Pancreas (tissue), 10 donors: ENCODE data around the gene SPANXD. TPM values are rescaled to one million over a fixed set of nuclear protein-coding genes. Genes with fewer than 3 reads are reported as not detected.
"Not testable (repeated sequence)": the region's sequence is repeated elsewhere in the genome, so short reads cannot be mapped to it uniquely, and the experiment has no call there.

Experiments used
- ATAC-seq, 4 donors: fragments of 200-7000 bp; cut with Tn5 transposase; one replicate each; pipeline versions ENCODE4 v1.8.0 to v1.9.1; 2020; ENCODE audit warnings: mild to moderate bottlenecking in 4 of 4, moderate library complexity in 4 of 4
- DNase-seq, 6 donors: peaks; one replicate each; pipeline ENCODE4 v3.0.0-alpha.2; 2020
- FAIRE-seq: peaks from 2 replicates; lab custom pipeline; 2012; peaks lifted over from hg19 to GRCh38; lab: Jason Lieb, UNC
- H3K27ac ChIP-seq, 4 donors: fragments of 200-600 bp; sonication (generic); 1 replicate in 3 of 4; 2 replicates in 1 of 4; pipeline versions ENCODE4 v1.5.0 to v1.8.0; 2020
- H3K27me3 ChIP-seq, 4 donors: fragments of 200-600 bp; one replicate each; pipeline ENCODE4 v1.8.0; 2021
- H3K36me3 ChIP-seq, 3 donors: fragments of 200-600 bp; sonication (generic) in 1 of 3; one replicate each; pipeline versions ENCODE4 v1.5.0 to v1.8.0; 2020 to 2021
- H3K4me1 ChIP-seq, 3 donors: fragments of 200-600 bp; one replicate each; pipeline ENCODE4 v1.8.0; 2021
- H3K4me3 ChIP-seq, 4 donors: fragments of 200-600 bp; sonication (generic) in 2 of 4; one replicate each; pipeline versions ENCODE4 v1.5.0 to v1.8.0; 2020 to 2021
- H3K9me3 ChIP-seq, 4 donors: fragments of 200-600 bp; one replicate each; pipeline ENCODE4 v1.8.0; 2021
- WGBS, 2 donors: extraction: QIAGEN DNeasy Blood & Tissue Kit; methylation state at CpG; one replicate each; pipeline ENCODE4 v1.1.7; 2013; 5-methylcytosine and 5-hydroxymethylcytosine counted together
- intact Hi-C, 3 donors: fragments of 100-400 bp; cut with DNase I; formaldehyde crosslinking; loops; one replicate each; pipeline versions ENCODE4 v1.11.1 to v1.14.2; 2022
- polyA plus RNA-seq, 2 donors: library from polyadenylated mRNA; stranded (reverse); fragments of 200-250 nt; gene quantifications; one replicate each; pipeline ENCODE4 v1.2.3, GENCODE V29; 2013
- total RNA-seq, 6 donors: library from RNA; stranded (reverse); fragmentation: NEBNext Ultra II Directional in 4 of 6; extraction: Animal tissue kit (Norgen Biotek cat#: 25700) in 4 of 6; gene quantifications; one replicate each; pipeline versions ENCODE4 v1.2.1 to v1.2.4, GENCODE V29; 2021 to 2023
- TF ChIP-seq, protein P1 (sequence below), 4 donors: fragments of 200-600 bp; sonication (generic) in 3 of 4; IDR thresholded peaks; one replicate each; pipeline versions ENCODE4 v1.5.0 to v1.8.0; 2021; ENCODE audit warnings: antibody characterized with exemption in 4 of 4
- donor health status: healthy with polysubstance abuse.
- donor health status: DM: no; HTN: no; CAD: no; lungs with moderate emphysema.
- donor health status: DM: no; HTN: no; CAD: no.
- donor health status: control.
- donor health status: control.
- donor health status: Bipolar disorder and iron deficiency.
- donor health status: DM: yes; HTN: yes; CAD: no.
- donor health status: DM: no; HTN: no; CAD: no.
- donor health status: DM: no; HTN: no; CAD: no.
- donor health status: DM: yes; HTN: yes; CAD: no.

SPANXD gene
- not detected for total RNA-seq
- polyA plus RNA-seq = not detected

DNA sequence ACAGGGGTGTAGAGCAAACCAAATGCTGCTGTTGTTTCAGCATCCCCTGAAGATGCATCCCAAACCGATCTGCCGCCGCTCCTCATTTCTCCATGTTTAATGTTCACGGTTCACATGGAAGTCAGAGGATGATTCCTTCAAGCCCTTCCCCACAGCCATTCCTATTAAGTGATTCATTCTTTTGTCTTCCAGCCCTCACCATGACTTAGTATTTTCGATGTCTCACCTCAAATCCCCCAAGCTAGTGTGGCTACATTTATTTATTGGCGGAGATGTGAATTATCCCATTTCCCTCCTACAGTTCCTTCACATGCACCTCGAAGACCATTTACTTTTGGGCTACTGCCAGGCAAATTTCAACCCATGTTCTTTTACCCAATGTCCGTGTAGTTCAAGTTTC lies at the start of gene SPANXD:
SPANXD (minus strand) TSS at position 101 of the 400 bp plus-strand sequence. CDS start 334 bp downstream, outside the sequence.
- H3K9me3 ChIP-seq, H3K4me3 ChIP-seq, H3K36me3 ChIP-seq, H3K27me3 ChIP-seq, ATAC-seq, DNase-seq, intact Hi-C loops, FAIRE-seq, H3K27ac ChIP-seq, H3K4me1 ChIP-seq: not testable (repeated sequence)
- WGBS, 2 donors = 53% methylated on average over 1 of the region's 8 CpGs; no CpG with 5 or more reads in 1 of the 2 donors

GRCh38 chrX:141742666-141743065 lies 44.1 kb upstream of the SPANXD start:
- FAIRE-seq (no peak), DNase-seq (no peak), ATAC-seq (no peak)
- WGBS, 2 donors = 63 to 76% methylated on average over 3 of the region's 3 CpGs
- Histone ChIP-seq H3K27ac (no peak overlapping the region), H3K4me3 (no peak overlapping the region), H3K27me3 (no peaks in the 10 kb centered on the region), H3K4me1 (no peaks in the 10 kb centered on the region), H3K36me3 (no peaks in the 10 kb centered on the region), H3K9me3 (no peaks in the 10 kb centered on the region)
- TF ChIP-seq, protein P1, sequence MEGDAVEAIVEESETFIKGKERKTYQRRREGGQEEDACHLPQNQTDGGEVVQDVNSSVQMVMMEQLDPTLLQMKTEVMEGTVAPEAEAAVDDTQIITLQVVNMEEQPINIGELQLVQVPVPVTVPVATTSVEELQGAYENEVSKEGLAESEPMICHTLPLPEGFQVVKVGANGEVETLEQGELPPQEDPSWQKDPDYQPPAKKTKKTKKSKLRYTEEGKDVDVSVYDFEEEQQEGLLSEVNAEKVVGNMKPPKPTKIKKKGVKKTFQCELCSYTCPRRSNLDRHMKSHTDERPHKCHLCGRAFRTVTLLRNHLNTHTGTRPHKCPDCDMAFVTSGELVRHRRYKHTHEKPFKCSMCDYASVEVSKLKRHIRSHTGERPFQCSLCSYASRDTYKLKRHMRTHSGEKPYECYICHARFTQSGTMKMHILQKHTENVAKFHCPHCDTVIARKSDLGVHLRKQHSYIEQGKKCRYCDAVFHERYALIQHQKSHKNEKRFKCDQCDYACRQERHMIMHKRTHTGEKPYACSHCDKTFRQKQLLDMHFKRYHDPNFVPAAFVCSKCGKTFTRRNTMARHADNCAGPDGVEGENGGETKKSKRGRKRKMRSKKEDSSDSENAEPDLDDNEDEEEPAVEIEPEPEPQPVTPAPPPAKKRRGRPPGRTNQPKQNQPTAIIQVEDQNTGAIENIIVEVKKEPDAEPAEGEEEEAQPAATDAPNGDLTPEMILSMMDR (IDR thresholded peaks at IDR 0.05) = no peak
- intact Hi-C loops = no loop called here

GRCh38 chrX:141736656-141737055 lies 38.1 kb upstream of the SPANXD start:
- DNase-seq (no peak), ATAC-seq (no peak), FAIRE-seq (no peak)
- TF ChIP-seq, protein P1 (IDR thresholded peaks at IDR 0.05) = no peak
- intact Hi-C loops = no loop called here
- no peak overlapping the region for H3K4me3 ChIP-seq
- H3K27me3 ChIP-seq = no peaks in the 10 kb centered on the region
- no peaks in the 10 kb centered on the region for H3K9me3 ChIP-seq
- WGBS, 2 donors = 69% methylated on average over 3 of the region's 3 CpGs
- no peaks in the 10 kb centered on the region for H3K36me3 ChIP-seq
- no peak overlapping the region for H3K27ac ChIP-seq
- H3K4me1 ChIP-seq = no peaks in the 10 kb centered on the region

- Histone ChIP-seq H3K36me3 (no peaks in the 10 kb centered on the region), H3K4me1 (no peaks in the 10 kb centered on the region), H3K9me3 (no peaks in the 10 kb centered on the region), H3K27ac (no peak overlapping the region), H3K27me3 (no peaks in the 10 kb centered on the region), H3K4me3 (no peak overlapping the region)
- intact Hi-C loops = no loop called here
- WGBS, 2 donors = 50 to 55% methylated on average over 2 of the region's 2 CpGs
- FAIRE-seq = no peak
- DNase-seq = no peak
- ATAC-seq = no peak
- TF ChIP-seq, protein P1 (IDR thresholded peaks at IDR 0.05) = no peak
Measured at GRCh38 chrX:141733371-141733770, 34.8 kb upstream of the SPANXD start.

DNA sequence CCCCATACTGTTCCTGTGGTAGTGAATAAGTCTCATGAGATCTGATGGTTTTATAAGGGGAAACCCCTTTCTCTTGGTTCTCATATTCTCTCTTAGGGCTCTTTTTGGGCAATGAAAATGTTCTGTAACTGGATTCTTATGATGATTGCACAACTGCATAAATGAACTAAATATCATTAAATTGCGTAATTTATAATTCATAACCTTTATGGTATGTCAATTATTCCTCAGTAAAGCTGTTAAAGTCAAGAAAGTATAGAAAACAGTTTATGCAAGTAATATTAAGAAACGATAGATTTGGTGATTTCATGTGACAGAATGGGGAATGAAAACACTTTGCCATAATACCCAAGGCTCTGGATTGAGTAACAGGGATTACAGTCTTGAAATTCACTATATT lies 33.5 kb upstream of the SPANXD start:
- no peak overlapping the region for H3K27ac ChIP-seq
- TF ChIP-seq, protein P1 (IDR thresholded peaks at IDR 0.05) = no peak
- no peaks in the 10 kb centered on the region for H3K27me3 ChIP-seq
- no peaks in the 10 kb centered on the region for H3K9me3 ChIP-seq
- DNase-seq (no peak), FAIRE-seq (peak; percentile 59), ATAC-seq (no peak)
- intact Hi-C loops = no loop called here
- no peaks in the 10 kb centered on the region for H3K4me1 ChIP-seq
- no peak overlapping the region for H3K4me3 ChIP-seq
- no peaks in the 10 kb centered on the region for H3K36me3 ChIP-seq
- WGBS, 2 donors = 68 to 82% methylated on average over 2 of the region's 2 CpGs
